ENCODE results near the gene TLX2. TPM values are rescaled to one million over a fixed set of nuclear protein-coding genes. Genes with fewer than 3 reads are reported as not detected.

TLX2 gene
- total RNA-seq, 1 donor from 2014 or later: not detected

DNA sequence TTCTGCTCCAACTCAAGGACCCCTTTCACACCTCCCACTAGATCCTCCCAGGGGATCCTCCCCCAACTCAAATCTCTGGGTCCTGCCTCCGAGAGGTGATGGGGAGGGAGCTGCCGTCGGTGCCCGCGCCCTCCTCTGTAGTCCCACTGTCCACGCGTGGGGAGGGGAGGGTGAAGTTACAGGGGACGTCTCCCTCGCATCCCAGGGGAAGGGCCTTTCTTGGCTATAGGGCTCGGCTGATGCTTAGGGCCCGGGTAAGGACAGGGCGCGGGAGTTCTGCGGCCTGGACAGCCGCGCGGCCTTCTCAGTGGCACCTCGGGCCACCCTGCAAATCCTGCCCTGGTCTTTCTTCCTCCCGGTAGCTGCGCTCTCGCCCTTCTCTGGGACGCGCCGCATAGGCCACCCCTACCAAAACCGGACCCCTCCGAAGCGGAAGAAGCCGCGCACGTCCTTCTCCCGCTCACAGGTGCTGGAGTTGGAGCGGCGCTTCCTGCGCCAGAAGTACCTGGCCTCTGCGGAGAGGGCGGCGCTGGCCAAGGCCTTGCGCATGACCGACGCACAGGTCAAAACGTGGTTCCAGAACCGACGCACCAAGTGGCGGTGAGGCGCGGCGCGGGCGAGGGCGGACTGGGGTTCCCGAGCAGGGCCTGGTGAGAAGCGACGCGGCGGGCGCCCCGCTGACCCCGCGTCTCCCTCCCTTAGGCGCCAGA, 1.2 kb downstream of the TLX2 start:
- Histone ChIP-seq H3K27me3 (ENCODE audit: control insufficient read depth, insufficient read depth, low read length) (peaks cover 44% of the 10 kb centered on the region), H3K4me3 (ENCODE audit: low read depth, low read length) (no peak overlapping the region), H3K36me3 (ENCODE audit: control insufficient read depth, insufficient read depth, low read length) (no peaks in the 10 kb centered on the region)
- TF ChIP-seq, protein P1, sequence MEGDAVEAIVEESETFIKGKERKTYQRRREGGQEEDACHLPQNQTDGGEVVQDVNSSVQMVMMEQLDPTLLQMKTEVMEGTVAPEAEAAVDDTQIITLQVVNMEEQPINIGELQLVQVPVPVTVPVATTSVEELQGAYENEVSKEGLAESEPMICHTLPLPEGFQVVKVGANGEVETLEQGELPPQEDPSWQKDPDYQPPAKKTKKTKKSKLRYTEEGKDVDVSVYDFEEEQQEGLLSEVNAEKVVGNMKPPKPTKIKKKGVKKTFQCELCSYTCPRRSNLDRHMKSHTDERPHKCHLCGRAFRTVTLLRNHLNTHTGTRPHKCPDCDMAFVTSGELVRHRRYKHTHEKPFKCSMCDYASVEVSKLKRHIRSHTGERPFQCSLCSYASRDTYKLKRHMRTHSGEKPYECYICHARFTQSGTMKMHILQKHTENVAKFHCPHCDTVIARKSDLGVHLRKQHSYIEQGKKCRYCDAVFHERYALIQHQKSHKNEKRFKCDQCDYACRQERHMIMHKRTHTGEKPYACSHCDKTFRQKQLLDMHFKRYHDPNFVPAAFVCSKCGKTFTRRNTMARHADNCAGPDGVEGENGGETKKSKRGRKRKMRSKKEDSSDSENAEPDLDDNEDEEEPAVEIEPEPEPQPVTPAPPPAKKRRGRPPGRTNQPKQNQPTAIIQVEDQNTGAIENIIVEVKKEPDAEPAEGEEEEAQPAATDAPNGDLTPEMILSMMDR (IDR thresholded peaks at IDR 0.05; ENCODE audit: insufficient read depth, low read length, severe bottlenecking): no peak
- DNase-seq (ENCODE audit: low read depth) (no peak), FAIRE-seq (no peak)

DNA sequence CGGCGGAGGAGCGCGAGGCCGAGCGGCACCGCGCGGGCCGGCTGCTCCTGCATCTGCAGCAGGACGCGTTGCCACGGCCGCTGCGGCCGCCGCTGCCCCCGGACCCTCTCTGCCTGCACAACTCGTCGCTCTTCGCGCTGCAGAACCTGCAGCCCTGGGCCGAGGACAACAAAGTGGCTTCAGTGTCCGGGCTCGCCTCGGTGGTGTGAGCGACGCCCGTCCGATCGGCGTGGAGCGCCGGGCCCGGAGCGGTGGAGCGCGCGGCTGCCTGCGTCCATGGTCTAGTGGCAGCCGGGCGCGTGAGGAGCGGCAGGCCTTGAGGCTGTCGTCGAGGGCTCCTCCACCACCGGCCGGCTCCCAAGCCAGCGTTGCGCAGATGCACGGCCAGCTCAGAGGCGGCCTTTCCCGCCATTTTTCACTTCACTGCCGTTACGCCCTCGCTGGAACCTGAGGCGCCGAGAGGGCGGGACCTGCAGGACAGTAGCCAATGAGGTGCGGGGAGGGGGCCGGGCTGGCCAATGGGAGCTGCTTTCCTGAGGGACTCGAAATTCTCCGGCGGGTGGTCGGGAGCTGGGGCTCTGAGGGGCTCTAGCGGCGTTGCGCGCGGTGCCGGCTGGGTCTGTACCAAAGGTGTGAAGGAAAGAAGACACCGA, 1.9 kb downstream of the TLX2 start:
- Histone ChIP-seq H3K27me3 (ENCODE audit: control insufficient read depth, insufficient read depth, low read length) (peaks cover 42% of the 10 kb centered on the region), H3K4me3 (ENCODE audit: low read depth, low read length) (no peak overlapping the region), H3K36me3 (ENCODE audit: control insufficient read depth, insufficient read depth, low read length) (no peaks in the 10 kb centered on the region)
- DNase-seq (ENCODE audit: low read depth) (peak; percentile 8), FAIRE-seq (no peak)
- TF ChIP-seq, protein P1 (IDR thresholded peaks at IDR 0.05; ENCODE audit: insufficient read depth, low read length, severe bottlenecking): no peak

DNA sequence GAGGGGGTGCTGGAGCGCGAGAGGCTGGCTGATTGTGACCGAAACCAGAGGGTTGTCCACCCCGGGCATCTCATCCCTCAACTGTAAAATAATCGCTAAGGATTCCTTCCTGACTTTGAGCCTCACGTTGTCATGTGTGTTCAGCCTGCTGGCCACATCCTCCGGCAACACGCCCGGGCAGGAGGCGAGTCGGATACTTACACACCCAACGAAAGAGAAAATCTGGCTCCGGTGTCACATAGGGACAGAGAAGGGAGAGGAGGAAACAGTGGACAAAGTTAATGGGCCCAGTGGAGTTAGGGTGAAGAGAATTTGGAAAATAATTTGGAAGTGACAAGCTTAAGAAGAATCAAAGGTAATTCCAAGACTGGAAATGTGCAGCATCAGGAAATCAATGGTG, 2.4 kb downstream of the TLX2 start:
- no peak overlapping the region for H3K4me3 ChIP-seq (ENCODE audit: low read depth, low read length)
- DNase-seq (ENCODE audit: low read depth): no peak
- H3K27me3 ChIP-seq (ENCODE audit: control insufficient read depth, insufficient read depth, low read length): peaks cover 36% of the 10 kb centered on the region
- no peaks in the 10 kb centered on the region for H3K36me3 ChIP-seq (ENCODE audit: control insufficient read depth, insufficient read depth, low read length)
- TF ChIP-seq, protein P1 (IDR thresholded peaks at IDR 0.05; ENCODE audit: insufficient read depth, low read length, severe bottlenecking): no peak
- no peak for FAIRE-seq

DNA sequence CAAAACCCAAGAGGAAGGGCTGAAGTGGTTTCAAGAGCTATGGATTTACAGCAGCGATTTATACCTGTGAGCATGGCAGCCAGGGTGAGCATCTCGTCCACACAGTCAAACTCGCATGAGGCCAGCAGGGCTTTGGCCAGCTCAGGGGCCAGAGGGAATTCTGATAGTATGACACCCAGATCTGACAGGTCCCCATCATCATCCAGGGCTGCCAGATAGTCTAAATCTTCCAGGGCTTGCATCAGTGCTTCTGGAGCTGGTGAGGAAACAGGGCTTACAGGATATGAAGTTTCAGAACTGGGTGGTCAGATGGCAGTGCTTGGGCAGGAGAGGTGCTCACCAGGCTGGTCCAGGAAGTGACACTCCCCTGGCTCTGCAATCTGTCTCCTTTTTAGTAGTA, 8.3 kb downstream of the TLX2 start:
- FAIRE-seq (no peak), DNase-seq (ENCODE audit: low read depth) (no peak)
- TF ChIP-seq, protein P1 (IDR thresholded peaks at IDR 0.05; ENCODE audit: insufficient read depth, low read length, severe bottlenecking): no peak
- Histone ChIP-seq H3K36me3 (ENCODE audit: control insufficient read depth, insufficient read depth, low read length) (peaks cover 6% of the 10 kb centered on the region), H3K27me3 (ENCODE audit: control insufficient read depth, insufficient read depth, low read length) (no peaks in the 10 kb centered on the region), H3K4me3 (ENCODE audit: low read depth, low read length) (no peak overlapping the region)

DNA sequence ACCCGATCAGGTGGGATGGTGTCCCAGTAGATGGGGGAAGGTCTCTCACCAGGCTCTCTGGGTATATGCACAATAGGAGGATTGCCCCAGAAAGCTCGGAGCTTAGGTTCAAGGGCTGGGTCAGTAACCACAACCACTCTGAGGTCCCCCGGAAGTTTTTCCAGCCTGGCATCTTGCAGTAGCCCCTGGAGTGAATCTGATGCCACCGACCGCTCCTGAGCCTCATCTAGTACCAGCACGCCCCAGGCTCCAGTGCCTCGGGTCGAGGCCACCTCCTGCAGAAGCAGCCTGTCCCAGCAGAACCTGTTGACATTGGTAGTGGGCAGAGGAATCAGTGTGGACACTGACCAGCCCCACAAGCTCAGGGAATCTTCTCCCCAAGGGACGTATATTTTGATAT, 9.8 kb downstream of the TLX2 start:
- H3K4me3 ChIP-seq (ENCODE audit: low read depth, low read length): no peak overlapping the region
- FAIRE-seq: no peak
- peaks cover 9% of the 10 kb centered on the region for H3K36me3 ChIP-seq (ENCODE audit: control insufficient read depth, insufficient read depth, low read length)
- TF ChIP-seq, protein P1 (IDR thresholded peaks at IDR 0.05; ENCODE audit: insufficient read depth, low read length, severe bottlenecking): no peak
- no peaks in the 10 kb centered on the region for H3K27me3 ChIP-seq (ENCODE audit: control insufficient read depth, insufficient read depth, low read length)
- no peak for DNase-seq (ENCODE audit: low read depth)
